Posterior vena cava (tissue), 2 donors: ENCODE results near the gene RPS18. TPM values are rescaled to one million over a fixed set of nuclear protein-coding genes. Genes with fewer than 3 reads are reported as not detected.

Source experiments
- DNase-seq: peaks from one replicate; pipeline ENCODE4 v3.0.0-alpha.2; 2020; ENCODE audit warnings: low spot score
- intact Hi-C, 2 donors: fragments of 100-400 bp; cut with DNase I; formaldehyde crosslinking; loops; one replicate each; pipeline versions ENCODE4 v1.14.1 to v1.14.2; 2022 to 2023
- microRNA-seq, 2 donors: library from miRNA; unstranded; fragments of <30 nt; microRNA quantifications; one replicate each; pipeline ENCODE4 v1.2.0, GENCODE V29; 2020 to 2021; ENCODE audit warnings: borderline microRNAs expressed in 2 of 2
- total RNA-seq, 2 donors: library from RNA; stranded (reverse); fragmentation: NEBNext Ultra II Directional; extraction: Animal tissue kit (Norgen Biotek cat#: 25700); gene quantifications; one replicate each; pipeline ENCODE4 v1.2.1, GENCODE V29; 2021
- donor health status: DM: yes; HTN: yes; CAD: no.
- donor health status: DM: yes; HTN: yes; CAD: no.

Gene RPS18
- total RNA-seq, 2 donors from 2014 or later: 1,709 to 1,844 TPM

DNA sequence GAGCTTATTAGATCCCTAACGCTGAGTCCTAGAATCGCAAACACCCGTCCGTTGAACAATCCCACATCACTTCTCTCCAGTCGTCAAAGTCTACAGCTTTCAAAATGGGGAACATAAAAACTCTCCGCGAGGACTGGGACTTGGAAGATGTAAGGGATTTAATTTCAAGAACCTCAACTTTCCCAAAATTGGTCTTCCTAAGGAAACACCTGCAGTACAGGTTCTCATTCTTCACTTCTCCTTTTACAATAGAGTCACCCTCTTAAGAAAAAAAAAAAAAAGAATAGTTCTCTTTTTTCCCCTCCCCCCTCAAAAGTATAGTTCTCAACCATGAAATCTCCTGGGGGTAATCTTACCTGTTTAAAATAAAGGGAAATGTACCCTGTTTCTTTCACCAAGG is 52.2 kb downstream of the RPS18 start:
- intact Hi-C loops: no loop called here
- no peak for DNase-seq

Small RNAs within 50 kb of the gene (microRNA-seq; reads per million reads assigned to microRNA genes)
- gene MIR6834: 0 reads per million in 2 donors
- 0 reads per million in 2 donors for gene MIR6873

Other genes starting within 250 kb of the RPS18 start
- 10 to 100 TPM; 44.4 to 84.9 TPM for gene HLA-DPA1, start 198.4 kb upstream of the RPS18 start, total RNA-seq
- gene HLA-DPB1, start 196.1 kb upstream of the RPS18 start, total RNA-seq: 10 to 100 TPM; 37.4 to 63.9 TPM
- gene COL11A2, start 79.6 kb upstream of the RPS18 start, total RNA-seq: 1 to 10 TPM in 1 of 2 donors, under 1 TPM in 1; 0.43 to 1.0 TPM
- 10 to 100 TPM; 31.3 to 31.7 TPM for gene RXRB, start 71.4 kb upstream of the RPS18 start, total RNA-seq
- 10 to 100 TPM; 79.4 to 86.2 TPM for gene SLC39A7, start 71.2 kb upstream of the RPS18 start, total RNA-seq
- gene HSD17B8, start 67.4 kb upstream of the RPS18 start, total RNA-seq: 1 to 10 TPM; 2.8 to 4.0 TPM
- 10 to 100 TPM; 29.8 to 32.2 TPM for gene RING1, start 63.6 kb upstream of the RPS18 start, total RNA-seq
- gene VPS52, start 199 bp upstream of the RPS18 start, total RNA-seq: 10 to 100 TPM; 27.8 to 44.0 TPM
- gene B3GALT4, start 5.0 kb downstream of the RPS18 start, total RNA-seq: 10 to 100 TPM in 1 of 2 donors, 1 to 10 TPM in 1; 9.5 to 14.1 TPM
- gene WDR46, start 17.2 kb downstream of the RPS18 start, total RNA-seq: 10 to 100 TPM; 31.7 to 40.3 TPM
- gene PFDN6, start 17.5 kb downstream of the RPS18 start, total RNA-seq: 10 to 100 TPM; 29.1 to 31.0 TPM
- gene RGL2, start 26.9 kb downstream of the RPS18 start, total RNA-seq: 10 to 100 TPM; 52.4 to 52.8 TPM
- gene TAPBP, start 42.0 kb downstream of the RPS18 start, total RNA-seq: 10 to 100 TPM; 57.7 to 65.8 TPM
- 10 to 100 TPM; 15.7 to 17.0 TPM for gene ZBTB22, start 45.7 kb downstream of the RPS18 start, total RNA-seq
- 10 to 100 TPM; 30.3 to 42.3 TPM for gene DAXX, start 50.9 kb downstream of the RPS18 start, total RNA-seq
- 1 to 10 TPM in 1 of 2 donors, under 1 TPM in 1; 0.29 to 1.0 TPM for gene KIFC1, start 119.7 kb downstream of the RPS18 start, total RNA-seq
- gene PHF1, start 138.9 kb downstream of the RPS18 start, total RNA-seq: 10 to 100 TPM; 46.3 to 67.6 TPM
- gene CUTA, start 146.0 kb downstream of the RPS18 start, total RNA-seq: 100 to 1,000 TPM; 107 to 110 TPM
- 10 to 100 TPM; 15.4 to 19.3 TPM for gene SYNGAP1, start 148.0 kb downstream of the RPS18 start, total RNA-seq
- gene ZBTB9, start 182.5 kb downstream of the RPS18 start, total RNA-seq: 1 to 10 TPM; 3.9 to 5.0 TPM